Measurements from ENCODE around the gene PP2D1.

The PP2D1 gene

GRCh38 chr3:19954676-19955075 lies 57.4 kb downstream of the PP2D1 start:
- Histone ChIP-seq H3K36me3 (peaks cover 51% of the 10 kb centered on the region), H3K27me3 (ENCODE audit: insufficient read depth, low read depth, severe bottlenecking) (no peaks in the 10 kb centered on the region), H3K9me3 (ENCODE audit: severe bottlenecking) (no peaks in the 10 kb centered on the region), H3K4me3 (ENCODE audit: low read depth, low read length) (no peak overlapping the region), H3K27ac (no peak overlapping the region)
- TF ChIP-seq, protein P1, sequence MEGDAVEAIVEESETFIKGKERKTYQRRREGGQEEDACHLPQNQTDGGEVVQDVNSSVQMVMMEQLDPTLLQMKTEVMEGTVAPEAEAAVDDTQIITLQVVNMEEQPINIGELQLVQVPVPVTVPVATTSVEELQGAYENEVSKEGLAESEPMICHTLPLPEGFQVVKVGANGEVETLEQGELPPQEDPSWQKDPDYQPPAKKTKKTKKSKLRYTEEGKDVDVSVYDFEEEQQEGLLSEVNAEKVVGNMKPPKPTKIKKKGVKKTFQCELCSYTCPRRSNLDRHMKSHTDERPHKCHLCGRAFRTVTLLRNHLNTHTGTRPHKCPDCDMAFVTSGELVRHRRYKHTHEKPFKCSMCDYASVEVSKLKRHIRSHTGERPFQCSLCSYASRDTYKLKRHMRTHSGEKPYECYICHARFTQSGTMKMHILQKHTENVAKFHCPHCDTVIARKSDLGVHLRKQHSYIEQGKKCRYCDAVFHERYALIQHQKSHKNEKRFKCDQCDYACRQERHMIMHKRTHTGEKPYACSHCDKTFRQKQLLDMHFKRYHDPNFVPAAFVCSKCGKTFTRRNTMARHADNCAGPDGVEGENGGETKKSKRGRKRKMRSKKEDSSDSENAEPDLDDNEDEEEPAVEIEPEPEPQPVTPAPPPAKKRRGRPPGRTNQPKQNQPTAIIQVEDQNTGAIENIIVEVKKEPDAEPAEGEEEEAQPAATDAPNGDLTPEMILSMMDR (IDR thresholded peaks at IDR 0.05; ENCODE audit: low read depth, low read length): no peak
- no peak for DNase-seq

DNA sequence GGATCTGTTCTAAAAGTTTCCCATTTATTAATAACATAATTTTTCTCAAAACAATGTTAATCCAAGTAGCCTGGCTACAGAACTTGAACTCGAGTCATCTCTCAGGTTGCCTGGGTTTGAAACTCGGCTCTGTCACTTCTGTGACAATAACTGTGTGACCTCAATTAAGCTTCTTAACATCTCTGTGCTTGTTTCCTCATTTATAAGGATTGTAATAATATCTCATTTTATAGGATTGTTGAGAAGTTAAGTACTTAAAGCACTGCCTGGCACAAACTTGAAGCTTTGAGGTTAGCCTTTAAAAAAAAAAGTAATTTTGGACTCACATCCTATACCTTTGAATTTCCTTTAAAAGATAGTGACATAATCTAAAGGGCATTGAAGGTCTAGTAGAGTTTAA lies 61.7 kb downstream of the PP2D1 start:
- Histone ChIP-seq H3K27me3 (ENCODE audit: insufficient read depth, low read depth, severe bottlenecking) (no peaks in the 10 kb centered on the region), H3K4me3 (ENCODE audit: low read depth, low read length) (no peak overlapping the region), H3K36me3 (peaks cover 40% of the 10 kb centered on the region), H3K9me3 (ENCODE audit: severe bottlenecking) (no peaks in the 10 kb centered on the region), H3K27ac (no peak overlapping the region)
- no peak for DNase-seq
- TF ChIP-seq, protein P1 (IDR thresholded peaks at IDR 0.05; ENCODE audit: low read depth, low read length): no peak

DNA sequence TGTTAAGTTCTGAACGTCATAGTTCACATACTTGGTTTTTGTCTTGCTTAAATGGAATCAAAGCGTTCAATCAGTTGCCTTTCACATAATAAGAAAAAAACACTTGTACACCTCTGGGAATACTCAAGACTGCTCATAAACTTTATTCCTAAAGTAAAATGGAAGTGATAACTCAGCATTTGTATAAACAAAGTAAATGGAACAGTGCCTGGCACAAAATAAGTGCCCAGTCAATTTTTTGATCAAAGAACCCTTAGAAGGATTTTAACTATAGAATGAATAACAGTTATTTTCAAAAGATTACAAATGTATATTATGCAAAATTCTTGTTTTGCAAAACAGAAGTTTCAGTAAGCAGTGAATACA lies 63.9 kb downstream of the PP2D1 start:
- Histone ChIP-seq H3K36me3 (peaks cover 28% of the 10 kb centered on the region), H3K4me3 (ENCODE audit: low read depth, low read length) (peak overlapping the region; percentile 91), H3K27me3 (ENCODE audit: insufficient read depth, low read depth, severe bottlenecking) (no peaks in the 10 kb centered on the region), H3K9me3 (ENCODE audit: severe bottlenecking) (no peaks in the 10 kb centered on the region), H3K27ac (no peak overlapping the region; the same call in 1 of the 2 replicates)
- no peak for DNase-seq
- TF ChIP-seq, protein P1 (IDR thresholded peaks at IDR 0.05; ENCODE audit: low read depth, low read length): no peak

GRCh38 chr3:19947549-19948225 lies 64.4 kb downstream of the PP2D1 start:
- TF ChIP-seq, protein P1 (IDR thresholded peaks at IDR 0.05; ENCODE audit: low read depth, low read length): no peak
- Histone ChIP-seq H3K27ac (peak overlapping the region; percentile 89), H3K4me3 (ENCODE audit: low read depth, low read length) (peak overlapping the region; percentile 91), H3K9me3 (ENCODE audit: severe bottlenecking) (no peaks in the 10 kb centered on the region), H3K36me3 (peaks cover 25% of the 10 kb centered on the region), H3K27me3 (ENCODE audit: insufficient read depth, low read depth, severe bottlenecking) (no peaks in the 10 kb centered on the region)
- peak; percentile 49 for DNase-seq

- TF ChIP-seq, protein P1 (IDR thresholded peaks at IDR 0.05; ENCODE audit: low read depth, low read length): no peak
- H3K27ac ChIP-seq: peak within 1 kb of the TSS; percentile 89
- H3K36me3 ChIP-seq: peaks cover 21% of the 10 kb centered on the region
- H3K27me3 ChIP-seq (ENCODE audit: insufficient read depth, low read depth, severe bottlenecking): no peaks in the 10 kb centered on the region
- DNase-seq: peak; percentile 97
- H3K4me3 ChIP-seq (ENCODE audit: low read depth, low read length): peak within 1 kb of the TSS; percentile 91
- H3K9me3 ChIP-seq (ENCODE audit: severe bottlenecking): no peaks in the 10 kb centered on the region
Measured at GRCh38 chr3:19946832-19947548, 65.1 kb downstream of the PP2D1 start, which contains the start of gene RAB5A. Gene RAB5A (plus strand): TSS chr3:19947097. CDS start chr3:19950899, 3,802 bp downstream.
